NCI-H1092 (cell line): ENCODE data around the gene ACSF3.

Experiments used
- DNase-seq: peaks from one replicate; lab custom pipeline; 2025; lab: John Stamatoyannopoulos, UW

Gene ACSF3

DNA sequence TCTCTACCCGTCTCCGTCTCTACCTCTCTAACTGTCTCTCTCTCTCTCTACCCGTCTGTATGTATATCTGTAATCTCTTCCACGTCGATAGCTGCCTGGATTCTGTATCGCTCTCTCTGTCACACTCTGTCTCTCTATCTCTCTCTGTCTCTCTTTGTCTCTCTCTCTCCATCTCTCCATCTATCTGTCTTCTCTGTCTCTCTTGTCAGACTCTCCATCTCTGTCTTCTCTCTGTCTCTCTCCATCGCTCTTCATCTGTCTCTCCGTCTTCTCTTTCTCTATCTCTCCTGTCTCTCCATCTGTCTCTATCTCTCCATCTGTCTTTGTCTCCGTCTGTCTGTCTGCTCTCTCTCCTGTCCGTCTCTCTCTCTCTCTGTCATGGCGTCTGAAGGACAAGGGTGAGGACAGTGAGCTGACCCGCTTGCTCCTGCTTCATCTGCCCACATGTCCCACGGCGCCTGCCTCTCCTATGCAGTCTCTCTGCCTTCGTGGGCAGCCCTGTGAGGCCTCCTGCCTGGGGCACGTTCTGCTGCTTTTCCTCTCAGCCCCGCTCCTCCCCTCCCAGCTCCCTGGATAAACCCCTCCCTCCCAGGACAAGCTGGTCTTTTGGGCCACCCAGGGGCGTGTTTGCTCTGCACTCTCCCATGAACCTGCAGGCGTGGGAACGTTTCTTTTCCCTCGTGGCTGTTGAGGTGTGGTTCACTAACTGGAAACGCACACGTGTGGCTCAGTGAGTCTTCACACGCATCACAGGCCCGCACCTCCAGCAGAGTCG is 18.9 kb downstream of the ACSF3 start:
- DNase-seq: no peak

DNA sequence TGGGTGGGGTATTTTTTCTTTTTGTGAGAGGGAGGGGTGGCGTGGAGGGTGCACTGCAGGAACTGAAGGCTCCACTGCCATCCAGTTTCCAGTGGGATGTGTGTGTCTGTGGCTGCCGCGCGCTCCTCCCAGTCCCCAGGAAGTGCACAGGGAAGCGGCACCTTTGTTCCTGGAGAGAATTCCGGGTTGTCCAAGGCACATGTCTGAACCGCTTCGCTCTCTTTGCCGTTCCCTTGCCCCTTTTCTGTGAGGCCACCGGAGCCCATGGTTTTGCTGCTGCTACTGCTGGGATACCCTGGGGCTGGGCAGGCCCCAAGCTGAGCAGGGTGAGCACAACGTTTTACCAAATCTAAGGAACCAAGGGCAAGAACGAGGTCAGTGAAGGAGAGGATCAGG is 19.5 kb downstream of the ACSF3 start:
- DNase-seq: no peak

DNA sequence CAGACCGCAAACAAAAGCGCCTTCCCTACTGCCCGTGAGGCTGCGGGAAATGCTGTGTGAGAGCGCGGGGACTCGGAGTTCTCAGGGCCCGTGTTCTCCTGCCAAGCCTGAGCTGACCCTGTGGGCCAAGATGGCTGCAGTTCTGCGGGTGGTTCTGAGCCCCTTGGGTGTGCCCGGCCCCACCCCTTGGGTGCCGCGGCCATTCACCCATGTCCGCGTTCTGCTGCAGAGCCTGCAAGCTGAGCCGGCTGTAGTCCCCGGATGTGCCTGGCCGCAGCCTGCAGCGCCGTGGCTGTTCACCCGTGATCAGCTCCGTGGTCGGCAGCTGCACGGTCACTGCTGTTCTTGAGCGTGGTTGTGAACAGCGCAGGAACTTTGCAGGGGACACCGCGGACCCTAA is 20.0 kb downstream of the ACSF3 start:
- DNase-seq: no peak

DNA sequence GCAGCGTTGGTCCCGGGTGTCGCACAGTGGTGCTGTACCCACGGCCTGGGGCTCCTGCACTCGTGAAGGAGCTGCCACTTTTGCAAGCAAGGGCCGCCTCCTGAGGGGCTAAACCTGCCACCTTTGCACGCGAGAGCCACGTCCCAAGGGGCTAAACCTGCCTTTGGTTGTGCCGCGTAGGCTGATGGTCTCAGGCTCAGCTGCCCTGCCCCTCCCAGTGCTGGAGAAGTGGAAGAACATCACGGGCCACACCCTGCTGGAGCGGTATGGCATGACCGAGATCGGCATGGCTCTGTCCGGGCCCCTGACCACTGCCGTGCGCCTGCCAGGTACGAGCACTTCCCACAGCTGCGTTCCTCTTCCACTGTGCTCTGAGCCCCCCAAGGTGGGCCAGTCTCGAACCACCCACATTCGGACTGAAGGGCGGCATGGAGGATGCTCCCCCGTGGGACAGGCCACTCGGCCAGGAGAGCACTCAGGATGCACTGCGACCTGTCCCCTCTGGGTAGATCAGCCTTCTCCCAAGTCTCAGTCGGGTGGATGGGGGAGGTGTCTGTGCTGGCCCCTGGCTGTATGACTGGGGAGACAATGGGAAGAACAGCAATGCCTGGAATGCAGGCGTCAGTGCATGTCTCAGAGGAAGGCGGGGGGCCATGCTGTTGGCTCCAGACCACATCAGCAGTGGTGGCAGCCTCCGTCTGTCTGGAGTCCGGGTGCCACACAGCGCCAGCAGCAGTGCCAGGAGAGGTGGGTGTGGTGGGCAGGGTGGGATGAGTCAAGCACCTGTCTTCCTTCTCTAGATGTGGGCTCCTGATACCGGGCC is 20.7 kb downstream of the ACSF3 start:
- DNase-seq: no peak

DNA sequence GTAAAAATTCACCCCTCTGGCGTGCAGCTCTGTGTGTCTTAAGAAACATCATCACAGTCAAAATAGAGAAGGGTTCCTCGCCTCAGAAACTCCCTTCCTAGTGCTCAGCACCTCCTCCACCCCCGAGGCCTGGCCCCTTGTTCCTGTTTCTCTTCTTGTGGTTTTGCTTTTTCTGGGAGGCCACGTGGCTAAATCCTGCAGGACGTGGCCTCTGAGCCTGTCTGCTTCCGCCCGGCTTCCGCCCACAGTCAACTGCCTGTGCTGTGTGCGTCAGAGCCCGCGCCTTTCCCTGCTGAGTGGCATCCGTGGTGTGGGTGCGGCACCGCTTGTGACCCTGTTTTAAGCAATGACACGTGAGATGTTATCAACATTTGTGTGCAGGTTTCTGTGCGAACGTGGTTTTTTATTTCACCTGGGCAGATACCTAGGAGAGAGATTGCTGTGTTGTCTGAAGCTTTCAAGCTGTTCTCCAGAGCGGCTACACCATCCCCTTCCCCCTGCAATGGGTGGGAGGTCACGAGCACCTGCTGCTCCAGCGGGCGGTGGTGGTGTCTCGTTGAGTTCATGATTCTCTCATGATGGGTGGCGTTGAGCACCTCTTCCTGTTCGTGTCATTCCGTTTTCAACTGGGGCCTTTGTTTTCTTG is 21.7 kb downstream of the ACSF3 start:
- DNase-seq: no peak

DNA sequence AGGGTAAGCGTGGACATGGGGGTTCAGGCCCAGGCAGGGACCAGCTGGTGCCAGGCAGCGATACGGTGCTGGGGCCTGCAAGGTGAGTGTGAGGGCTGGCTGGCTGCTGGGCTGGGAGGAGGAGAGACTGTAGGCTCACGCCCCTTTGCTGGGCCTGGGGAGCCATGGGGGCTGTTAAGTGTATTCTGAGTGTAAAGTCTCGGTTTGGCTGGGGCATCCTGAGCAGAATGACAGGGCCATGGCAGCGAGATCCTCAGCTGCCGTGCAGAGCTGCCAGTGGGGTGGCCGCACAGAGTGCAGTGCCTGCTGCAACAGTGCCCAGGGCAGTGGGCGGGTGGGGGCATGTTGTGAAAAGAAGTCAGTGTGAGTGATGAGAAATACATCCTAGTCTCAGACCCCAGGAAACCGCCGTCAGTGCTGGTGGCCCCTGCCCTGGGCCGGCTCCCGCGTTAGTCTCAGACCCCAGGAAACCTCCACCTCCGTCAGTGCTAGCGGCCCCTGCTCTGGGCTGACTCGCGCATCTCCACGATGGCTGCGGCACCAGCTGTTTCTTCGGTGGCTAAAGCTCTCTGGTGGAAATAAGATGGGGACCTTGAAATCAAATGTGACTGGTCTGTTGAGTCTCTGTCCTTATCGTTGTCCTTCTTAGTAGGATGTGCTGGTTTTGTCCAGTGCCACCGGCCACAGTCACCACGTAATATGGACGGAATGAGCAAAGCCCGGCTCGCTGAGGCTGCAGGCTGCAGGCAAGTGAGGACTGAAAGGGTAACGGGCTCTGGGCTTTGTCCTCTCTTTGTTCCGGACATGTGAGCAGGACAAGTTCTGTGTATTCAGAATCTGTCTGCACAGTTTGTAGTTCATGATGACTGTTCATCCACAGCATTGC is 22.9 kb downstream of the ACSF3 start:
- DNase-seq: no peak

DNA sequence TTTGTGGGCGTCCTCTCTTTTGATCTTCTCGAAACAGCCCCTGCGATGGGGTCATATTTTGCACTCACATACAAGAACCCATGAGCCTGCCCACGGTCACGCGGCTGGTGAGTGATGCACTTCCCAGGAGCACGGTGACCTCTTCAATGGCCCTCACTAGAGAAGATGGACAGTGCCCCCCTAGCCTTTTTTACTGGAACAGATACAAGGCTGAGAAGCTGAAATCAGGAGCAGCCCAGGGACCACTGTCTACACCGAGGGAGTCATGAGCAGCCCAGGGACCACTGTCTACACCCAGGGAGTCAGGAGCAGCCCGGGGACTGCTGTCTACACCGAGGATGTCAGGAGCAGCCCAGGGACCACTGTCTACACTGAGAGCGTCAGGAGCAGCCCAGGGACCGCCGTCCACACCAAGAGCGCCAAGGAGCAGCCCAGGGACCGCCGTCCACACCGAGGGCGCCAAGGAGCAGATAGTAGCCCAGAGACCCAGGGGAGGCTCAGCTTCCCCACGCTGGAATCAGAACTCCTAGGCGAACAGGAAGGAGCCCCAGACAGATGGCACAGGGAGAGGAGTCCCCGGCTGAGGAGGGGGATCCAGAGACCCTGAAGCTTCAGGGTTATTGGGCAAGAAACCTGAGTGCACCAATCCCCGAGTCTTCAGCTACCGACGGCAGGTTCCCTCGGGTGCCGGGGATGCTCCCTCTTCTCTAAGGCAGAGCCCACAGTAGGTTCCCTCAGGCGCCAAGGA is 23.7 kb downstream of the ACSF3 start:
- no peak for DNase-seq

DNA sequence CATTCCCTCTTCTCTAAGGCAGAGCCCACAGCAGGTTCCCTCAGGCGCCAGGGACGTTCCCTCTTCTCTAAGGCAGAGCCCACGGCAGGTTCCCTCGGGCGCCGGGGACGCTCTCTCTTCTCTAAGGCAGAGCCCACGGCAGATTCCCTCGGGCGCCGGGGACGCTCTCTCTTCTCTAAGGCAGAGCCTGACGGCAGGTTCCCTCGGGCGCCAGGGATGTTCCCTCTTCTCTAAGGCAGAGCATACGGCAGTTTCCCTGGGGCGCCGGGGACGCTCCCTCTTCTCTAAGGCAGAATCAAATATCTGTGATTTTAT is 24.3 kb downstream of the ACSF3 start:
- DNase-seq: no peak

DNA sequence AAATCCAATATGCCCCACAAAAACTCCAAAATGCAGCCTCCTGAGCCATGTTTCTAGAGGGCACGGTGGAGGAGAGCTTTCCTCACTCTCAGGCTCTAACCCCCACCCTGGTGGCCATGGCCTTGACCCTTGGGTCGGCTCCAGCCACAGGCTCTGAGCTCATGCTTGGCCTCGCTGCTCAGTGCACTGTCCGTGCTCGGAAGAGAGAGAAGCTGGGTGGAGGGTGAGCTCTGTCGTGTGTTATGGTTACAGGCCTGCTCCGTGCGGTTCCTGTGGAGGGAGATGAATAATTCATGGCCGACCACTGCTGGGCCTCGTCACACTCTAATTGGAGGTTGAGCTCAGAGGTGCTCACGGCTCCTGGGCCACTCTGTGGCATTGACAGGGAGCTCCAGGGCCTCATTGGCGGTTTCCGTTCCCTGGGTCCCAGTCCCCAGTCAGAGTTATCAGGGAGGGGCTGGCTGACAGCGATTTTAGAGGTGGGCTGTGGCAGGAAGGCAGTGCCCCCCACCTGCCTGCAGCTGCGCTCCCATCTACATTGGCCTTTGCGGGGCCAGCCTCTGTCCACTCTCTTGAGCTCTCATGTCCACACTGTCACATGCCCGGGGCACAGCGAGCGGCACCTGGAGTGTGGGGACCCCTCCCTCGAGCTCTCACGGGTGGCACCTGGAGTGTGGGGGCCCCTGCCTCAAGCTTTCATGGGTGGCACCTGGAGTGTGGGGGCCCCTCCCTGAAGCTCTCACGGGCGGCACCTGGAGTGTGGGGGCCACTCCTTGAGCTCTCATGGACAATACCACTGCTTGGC is 24.9 kb downstream of the ACSF3 start:
- DNase-seq: no peak

DNA sequence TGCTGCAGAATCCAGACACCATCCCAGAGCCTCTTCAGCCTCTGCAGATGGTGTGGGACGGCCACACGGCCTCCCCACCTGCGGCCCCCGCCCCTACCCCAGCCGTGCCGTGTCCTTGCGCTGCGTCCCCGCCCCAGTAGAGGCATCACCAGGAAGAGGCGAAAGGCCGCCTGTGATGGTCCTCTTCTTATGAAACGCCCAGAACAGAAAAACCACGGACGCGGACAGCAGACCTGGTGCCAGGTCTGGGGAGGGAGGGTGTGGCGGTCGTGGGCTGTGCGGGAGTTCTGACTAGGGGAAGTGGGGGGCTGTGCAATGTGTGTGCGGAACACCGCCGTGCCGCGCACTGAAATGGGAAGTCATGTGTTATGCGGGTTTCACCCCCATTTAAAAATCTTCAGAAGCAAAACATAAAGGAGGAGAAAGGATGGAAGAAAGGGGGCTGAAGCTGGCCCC is 25.5 kb downstream of the ACSF3 start:
- no peak for DNase-seq

DNA sequence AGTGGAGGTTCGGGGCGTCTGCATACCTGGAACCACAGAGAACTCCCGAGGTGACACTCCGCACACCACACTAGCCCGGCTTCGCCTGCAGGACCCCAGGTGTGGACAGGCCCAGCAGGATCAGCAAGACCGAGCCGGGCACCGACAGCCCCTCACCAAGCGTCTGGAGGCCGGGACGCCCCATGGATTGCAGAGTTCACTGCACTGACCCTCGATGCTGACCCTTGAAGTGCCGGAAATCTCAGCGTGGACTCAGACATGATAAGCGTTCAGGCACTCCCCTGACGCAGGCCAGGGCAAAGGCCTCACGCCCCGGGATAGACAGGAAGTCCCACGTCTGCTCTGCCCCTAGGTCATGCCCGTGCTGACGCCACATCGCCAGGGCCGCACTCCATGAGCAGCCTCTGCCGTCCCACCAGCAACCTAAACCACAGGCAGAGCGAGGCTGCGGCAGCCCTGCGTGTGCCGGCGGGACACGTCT is 26.0 kb downstream of the ACSF3 start:
- DNase-seq: no peak

DNA sequence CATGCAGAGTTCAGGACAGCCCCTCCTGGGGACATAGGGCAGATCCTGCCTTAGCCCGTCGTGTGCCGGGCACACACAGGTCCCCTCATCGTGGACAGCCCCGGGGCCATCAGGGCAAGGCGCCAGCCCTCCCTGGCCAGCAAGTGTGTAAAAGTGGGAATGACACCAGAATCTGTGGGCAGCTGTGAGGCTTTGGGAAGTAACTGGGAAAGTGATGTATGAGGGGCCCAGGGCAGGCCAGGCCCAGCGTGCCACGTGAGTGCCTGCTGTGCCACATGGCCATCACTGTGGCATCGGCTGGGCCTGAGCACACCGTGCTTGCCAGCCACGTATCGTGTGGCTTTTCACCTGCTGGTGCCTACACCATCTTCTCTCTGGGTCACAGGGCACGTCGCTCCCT is 26.6 kb downstream of the ACSF3 start:
- no peak for DNase-seq

DNA sequence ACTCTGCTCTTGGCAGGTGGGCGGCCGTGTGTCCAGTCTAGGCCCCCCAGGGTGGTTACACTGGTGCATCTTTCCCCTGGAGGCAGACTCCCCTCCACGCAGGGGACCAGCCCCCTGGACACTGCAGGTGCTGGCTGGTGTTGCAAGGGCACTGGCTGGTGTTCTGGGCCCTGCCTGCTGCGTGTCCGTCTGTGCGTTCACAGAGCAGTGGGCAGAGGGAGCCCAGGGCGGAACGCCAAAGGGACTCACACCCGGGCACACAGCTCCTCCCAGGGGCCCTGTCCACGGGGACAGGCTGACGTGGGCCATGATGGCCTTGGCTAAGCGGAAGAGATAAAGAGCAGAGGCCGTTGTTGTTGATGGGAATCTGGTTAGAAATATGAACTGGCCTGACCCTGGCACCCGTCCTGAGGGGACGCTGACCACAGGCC is 27.3 kb downstream of the ACSF3 start:
- DNase-seq: no peak

DNA sequence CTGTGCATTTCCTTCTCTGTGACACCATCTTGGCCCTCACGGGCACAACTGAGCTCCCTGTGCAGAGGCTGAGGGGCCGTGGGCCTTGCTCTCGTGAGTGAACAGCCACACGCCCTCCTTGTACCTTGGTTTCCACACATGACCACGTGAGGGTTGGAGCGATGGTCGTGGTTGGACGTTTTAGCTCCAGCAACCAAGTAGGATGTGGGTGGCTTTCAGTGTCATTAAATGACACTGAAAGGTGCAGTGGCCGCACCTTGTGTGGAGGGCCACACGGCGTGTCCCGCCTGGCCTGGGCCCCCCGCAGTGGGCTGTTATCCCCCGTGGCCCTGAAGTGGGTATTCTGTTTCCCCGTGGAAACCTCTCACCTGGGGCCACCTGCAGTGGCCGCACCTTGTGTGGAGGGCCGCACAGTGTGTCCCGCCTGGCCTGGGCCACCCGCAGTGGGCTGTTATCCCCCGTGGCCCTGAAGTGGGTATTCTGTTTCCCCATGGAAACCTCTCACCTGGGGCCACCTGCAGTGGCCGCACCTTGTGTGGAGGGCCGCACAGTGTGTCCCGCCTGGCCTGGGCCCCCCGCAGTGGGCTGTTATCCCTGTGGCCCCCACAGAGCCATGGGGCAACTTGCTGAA is 28.2 kb downstream of the ACSF3 start:
- DNase-seq: no peak

DNA sequence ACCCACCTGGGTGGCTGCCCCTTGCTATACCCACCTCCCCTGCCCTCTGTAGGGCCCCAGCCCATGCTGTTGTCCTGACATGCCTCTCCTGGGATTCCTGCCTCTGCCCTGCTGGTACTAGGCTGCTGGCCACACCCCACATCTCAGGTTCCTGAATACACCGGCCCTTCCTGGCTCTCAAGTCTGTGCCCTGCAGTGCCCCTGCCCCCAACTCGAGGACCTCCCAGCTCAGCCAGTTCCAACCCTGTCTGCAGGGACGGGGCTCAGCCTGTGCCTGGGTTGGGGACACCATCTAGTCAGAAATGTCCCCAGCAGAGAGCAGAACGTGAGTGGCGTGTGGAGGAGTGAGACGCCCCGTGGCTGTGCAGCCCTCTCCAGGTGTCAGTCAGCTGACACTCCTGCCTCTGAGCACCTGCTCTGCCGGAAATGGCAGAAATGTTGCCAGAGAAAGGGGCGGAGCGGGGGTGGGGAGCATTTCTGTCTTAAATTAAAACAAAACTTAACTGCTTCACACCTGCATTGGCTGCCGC is 28.7 kb downstream of the ACSF3 start:
- peak; percentile 52 for DNase-seq

DNA sequence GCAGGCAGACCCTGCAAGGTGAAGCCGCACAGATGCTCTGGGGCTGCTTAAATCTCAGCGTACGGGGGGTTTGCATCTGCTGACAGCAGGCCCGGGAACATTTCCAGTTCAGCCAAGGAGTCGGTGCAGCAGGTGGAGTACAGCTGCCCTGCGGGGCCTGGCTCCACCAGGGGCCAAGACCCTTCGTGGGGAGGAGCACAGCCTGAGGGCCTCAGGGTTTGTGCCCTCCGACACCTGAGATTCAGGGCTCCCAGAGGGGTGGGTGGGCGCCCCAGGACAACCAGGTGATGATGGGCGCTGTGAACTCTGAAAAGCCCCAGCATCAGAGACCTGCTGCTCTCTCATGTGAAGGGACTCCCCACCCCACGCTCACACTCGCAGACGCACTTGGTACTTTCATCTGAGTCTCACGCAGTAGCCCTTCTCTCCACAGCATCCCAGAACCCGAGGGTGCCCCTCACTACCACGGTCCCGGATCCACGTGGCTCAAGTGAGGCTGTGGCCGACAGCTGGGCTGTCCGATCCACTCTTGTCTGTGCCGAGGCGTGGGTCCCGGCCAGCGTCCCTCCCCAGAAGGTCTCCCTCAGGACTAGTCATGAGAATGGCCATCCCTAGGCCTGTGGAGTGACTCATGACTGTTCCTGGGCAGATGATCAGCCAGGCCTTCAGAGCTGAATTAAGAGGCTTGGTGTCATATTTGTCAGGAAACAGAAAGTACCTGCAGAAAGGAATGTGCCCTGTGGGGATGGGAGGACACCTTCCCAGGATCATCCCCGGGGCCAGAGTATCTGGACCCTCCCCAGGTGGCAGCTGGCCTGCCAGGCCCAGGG is 29.6 kb downstream of the ACSF3 start:
- no peak for DNase-seq

DNA sequence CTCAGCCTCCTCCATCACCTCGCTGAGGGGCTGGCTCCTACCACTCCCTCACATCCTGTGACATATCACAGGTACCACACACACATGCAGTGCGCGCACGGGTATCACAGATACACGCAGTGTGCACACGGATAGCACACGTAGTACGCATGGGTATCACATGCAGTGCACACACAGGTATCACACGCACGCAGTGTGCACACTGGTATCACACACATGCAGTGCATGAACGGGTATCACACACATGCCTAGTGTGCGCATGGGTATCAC is 30.1 kb downstream of the ACSF3 start:
- no peak for DNase-seq

DNA sequence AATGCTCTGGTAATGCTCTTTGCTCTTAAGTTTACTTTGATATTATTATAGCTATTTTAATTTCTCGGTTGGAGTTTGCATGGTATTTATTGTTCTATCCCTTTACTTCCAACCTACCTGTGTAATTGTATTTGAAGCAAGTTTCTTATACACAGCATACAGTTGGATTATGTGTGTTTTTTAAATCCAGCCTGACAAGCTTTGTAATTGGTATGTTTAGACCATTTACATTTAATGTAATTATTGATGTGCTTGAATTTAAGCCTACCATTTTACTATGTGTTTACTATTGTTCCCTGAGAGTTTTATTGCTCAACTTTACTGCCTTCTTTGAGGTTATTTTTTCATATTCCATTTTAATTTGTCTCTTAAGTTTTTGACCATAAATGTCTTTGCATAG is 35.7 kb downstream of the ACSF3 start:
- DNase-seq: no peak

DNA sequence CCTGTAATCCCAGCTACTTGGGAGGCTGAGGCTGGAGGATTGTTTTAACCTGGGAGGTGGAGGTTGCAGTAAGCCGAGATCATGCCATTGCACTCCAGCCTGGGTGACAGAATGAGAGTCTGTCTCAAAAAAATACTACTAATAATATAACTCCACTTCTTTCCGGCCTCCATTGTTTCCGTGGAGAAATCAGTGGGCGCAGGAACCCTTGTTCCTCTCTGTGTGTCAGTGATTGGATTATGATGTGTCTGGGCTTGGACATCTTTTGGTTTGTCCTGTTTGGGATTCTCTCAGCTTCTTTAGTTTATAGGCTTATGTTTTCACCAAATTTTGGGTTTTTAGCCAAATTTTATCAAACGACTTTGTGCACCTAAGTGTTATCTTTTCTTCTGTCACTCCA is 36.8 kb downstream of the ACSF3 start:
- DNase-seq: no peak
